SK-N-SH (cell line): ENCODE measurements around the gene ZFP90. TPM values are rescaled to one million over a fixed set of nuclear protein-coding genes. Genes with fewer than 3 reads are reported as not detected.

Experiments
- CTCF ChIA-PET: fragments of 300-600, 350-600 bp; formaldehyde crosslinking; extraction: SDS; loops from one replicate; lab custom pipeline; 2021; lab: Yijun Ruan, JAX
- POLR2A ChIA-PET: fragments of 350-600 bp; sonication (Branson Sonifier 250); formaldehyde crosslinking; extraction: SDS; loops from one replicate; lab custom pipeline; 2020; ENCODE audit warnings: antibody characterized with exemption, inconsistent platforms; lab: Yijun Ruan, JAX
- DNase-seq: peaks from one replicate; pipeline ENCODE4 v3.0.0; 2012
- H2AFZ ChIP-seq: fragments of 200-600 bp; sonication (generic); 2 replicates; pipeline ENCODE4 v1.8.1; 2016; ENCODE audit warnings: antibody characterized with exemption, mild to moderate bottlenecking, low read depth
- H3F3A ChIP-seq: fragments of 200-600 bp; sonication (generic); replicated peaks from 2 replicates; pipeline ENCODE3; 2016; ENCODE audit warnings: antibody characterized with exemption, mild to moderate bottlenecking; ENCODE audit not compliant: insufficient read depth
- H3K27ac ChIP-seq, 2 experiments: fragments of 200-500 bp in 1 of 2; fragments of 200-600 bp in 1 of 2; sonication (Bioruptor generic) in 1 of 2; sonication (generic), shearing (Covaris generic) in 1 of 2; 2 replicates each; pipeline versions ENCODE4 v1.5.1 to v1.6.1; 2014 to 2016; ENCODE audit warnings: low read depth in 2 of 2, inconsistent platforms in 1 of 2, low read length in 1 of 2, mild to moderate bottlenecking in 1 of 2, mixed read lengths in 1 of 2
- H3K27me3 ChIP-seq: fragments of 200-600 bp; sonication (generic), shearing (Covaris generic); 2 replicates; pipeline ENCODE4 v1.6.1; 2016; ENCODE audit warnings: mixed run types; ENCODE audit not compliant: insufficient read depth
- H3K36me3 ChIP-seq, 2 experiments: fragments of 200-500 bp in 1 of 2; fragments of 200-600 bp in 1 of 2; sonication (Bioruptor generic) in 1 of 2; sonication (generic) in 1 of 2; replicated peaks in 1 of 2; 2 replicates each; pipeline versions ENCODE3 to v1.5.1; 2014 to 2016; ENCODE audit warnings: low read length in 1 of 2, mild to moderate bottlenecking in 1 of 2; ENCODE audit not compliant: insufficient read depth in 2 of 2, control insufficient read depth in 1 of 2
- H3K4me1 ChIP-seq, 2 experiments: fragments of 200-500 bp in 1 of 2; fragments of 200-600 bp in 1 of 2; sonication (Bioruptor generic) in 1 of 2; sonication (generic), shearing (Covaris generic) in 1 of 2; 2 replicates each; pipeline versions ENCODE4 v1.5.1 to v1.6.1; 2014 to 2016; ENCODE audit warnings: low read depth in 1 of 2, low read length in 1 of 2, mixed run types in 1 of 2; ENCODE audit not compliant: insufficient read depth in 2 of 2, control insufficient read depth in 1 of 2
- H3K4me2 ChIP-seq: fragments of 200-600 bp; sonication (generic), shearing (Covaris generic); 2 replicates; pipeline ENCODE4 v1.6.1; 2017; ENCODE audit warnings: mixed run types
- H3K4me3 ChIP-seq, 2 experiments: fragments of 200-500 bp in 1 of 2; fragments of 200-600 bp in 1 of 2; sonication (Bioruptor generic) in 1 of 2; sonication (generic), shearing (Covaris generic) in 1 of 2; 2 replicates each; pipeline versions ENCODE4 v1.5.1 to v1.8.1; 2014 to 2016; ENCODE audit warnings: low read depth in 2 of 2, inconsistent platforms in 1 of 2, low read length in 1 of 2, mild to moderate bottlenecking in 1 of 2, mixed read lengths in 1 of 2, moderate library complexity in 1 of 2
- H3K79me2 ChIP-seq: fragments of 200-600 bp; sonication (generic); 2 replicates; pipeline ENCODE4 v1.8.1; 2017; ENCODE audit warnings: mild to moderate bottlenecking; ENCODE audit not compliant: insufficient read depth
- H3K9ac ChIP-seq: fragments of 200-600 bp; sonication (generic); 2 replicates; pipeline ENCODE4 v1.6.1; 2017; ENCODE audit warnings: mixed run types
- H3K9me2 ChIP-seq: fragments of 200-600 bp; sonication (generic); 2 replicates; pipeline ENCODE4 v1.6.1; 2017; ENCODE audit warnings: mixed run types
- H3K9me3 ChIP-seq: fragments of 200-600 bp; sonication (generic); 2 replicates; pipeline ENCODE4 v1.6.1; 2017; ENCODE audit warnings: mixed run types, mild to moderate bottlenecking, moderate library complexity
- H4K20me1 ChIP-seq: fragments of 200-600 bp; sonication (generic); 2 replicates; pipeline ENCODE4 v1.6.1; 2017; ENCODE audit warnings: mild to moderate bottlenecking, mixed run types; ENCODE audit not compliant: insufficient read depth
- CHD2 ChIP-seq: fragments of 150-350 bp; IDR thresholded peaks from 2 replicates; pipeline ENCODE4 v1.6.1; 2018; ENCODE audit warnings: low read length; ENCODE audit not compliant: partially characterized antibody
- EZH2phosphoT487 ChIP-seq: fragments of 200-600 bp; sonication (generic); IDR thresholded peaks from 2 replicates; pipeline ENCODE4 v1.6.1; 2017; ENCODE audit warnings: low read depth, mixed run types, mild to moderate bottlenecking, antibody characterized with exemption, moderate library complexity, borderline replicate concordance
- FOSL2 ChIP-seq: IDR thresholded peaks from 2 replicates; pipeline ENCODE4 v1.4.0; 2012; ENCODE audit warnings: low read depth, mild to moderate bottlenecking, moderate library complexity, borderline replicate concordance
- FOXJ3 ChIP-seq: sonication (generic); formaldehyde crosslinking; IDR thresholded peaks from 2 replicates; pipeline ENCODE4 v1.5.1; 2020; ENCODE audit warnings: mild to moderate bottlenecking, missing genetic modification reagents
- GABPA ChIP-seq: IDR thresholded peaks from 2 replicates; pipeline ENCODE4 v1.4.0; 2012; ENCODE audit warnings: low read depth, mild to moderate bottlenecking
- GATA2 ChIP-seq: sonication (generic); formaldehyde crosslinking; IDR thresholded peaks from 2 replicates; pipeline ENCODE4 v1.5.0; 2020; ENCODE audit warnings: mild to moderate bottlenecking, missing genetic modification reagents
- JUND ChIP-seq: IDR thresholded peaks from 2 replicates; pipeline ENCODE4 v1.4.0; 2012
- MXI1 ChIP-seq: IDR thresholded peaks from 2 replicates; pipeline ENCODE4 v1.6.1; 2012; ENCODE audit warnings: mild to moderate bottlenecking, low read depth, low read length, improper control_type of control experiment
- POLR2AphosphoS5 ChIP-seq: IDR thresholded peaks from 2 replicates; pipeline ENCODE4 v1.6.1; 2012; ENCODE audit warnings: low read depth, low read length
- RAD21 ChIP-seq: IDR thresholded peaks from 2 replicates; pipeline ENCODE4 v1.6.1; 2012; ENCODE audit warnings: mild to moderate bottlenecking, low read length
- SIN3A ChIP-seq: IDR thresholded peaks from 2 replicates; pipeline ENCODE4 v1.6.1; 2012; ENCODE audit warnings: low read depth, mild to moderate bottlenecking, low read length, moderate library complexity, borderline replicate concordance
- TCF12 ChIP-seq: IDR thresholded peaks from 2 replicates; pipeline ENCODE4 v1.4.0; 2012
- YY1 ChIP-seq: IDR thresholded peaks from 2 replicates; pipeline ENCODE4 v1.4.0; 2012; ENCODE audit warnings: low read depth, mild to moderate bottlenecking
- WGBS: methylation state at CpG from one replicate; pipeline ENCODE4 v1.1.6; 2017; ENCODE audit warnings: low lambda C conversion rate; 5-methylcytosine and 5-hydroxymethylcytosine counted together
- polyA plus RNA-seq, 3 experiments: library from polyadenylated mRNA; depleted of rRNA; stranded (reverse); fragments of >200 nt; gene quantifications; 2 replicates each; pipeline ENCODE4 v1.2.3, GENCODE V29; 2012
- TF ChIP-seq, protein P1 (sequence below): fragments of 200-600 bp; sonication (generic); IDR thresholded peaks from 2 replicates; pipeline ENCODE4 v1.6.1; 2017; ENCODE audit warnings: antibody characterized with exemption, mild to moderate bottlenecking, moderate library complexity
- TF ChIP-seq, protein P2 (sequence below): IDR thresholded peaks from 2 replicates; pipeline ENCODE4 v1.6.1; 2012; ENCODE audit warnings: mild to moderate bottlenecking, low read depth, low read length, moderate library complexity
- TF ChIP-seq, protein P3 (sequence below): IDR thresholded peaks from 2 replicates; pipeline ENCODE4 v1.4.0; 2012; ENCODE audit warnings: low read depth, borderline replicate concordance
- TF ChIP-seq, protein P4 (sequence below): IDR thresholded peaks from 2 replicates; pipeline ENCODE4 v1.4.0; 2012; ENCODE audit warnings: low read depth, borderline replicate concordance

ZFP90 gene
- polyA plus RNA-seq, 1 of the 3 experiments (the other 2 are of a cell fraction), result 9.9 TPM

DNA sequence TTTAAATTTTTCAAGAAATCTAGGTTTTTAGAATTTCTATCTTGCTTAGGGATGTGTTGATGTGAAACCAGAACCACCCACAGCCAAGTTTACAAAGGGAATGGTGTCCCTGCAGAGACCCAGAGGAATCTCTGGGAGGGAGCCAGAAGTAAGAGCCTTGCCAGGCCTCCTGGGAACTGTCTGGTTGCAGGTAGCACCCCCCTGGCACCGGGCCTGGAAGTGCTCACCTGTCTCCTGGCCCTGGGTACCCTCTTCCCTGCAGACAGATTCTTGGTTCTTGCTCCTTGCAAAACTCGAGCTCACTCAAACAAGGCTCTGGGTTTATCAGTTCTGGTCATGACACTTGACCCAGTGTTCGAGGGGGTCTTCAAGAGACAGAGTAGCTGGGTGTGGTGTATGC lies 24.6 kb upstream of the ZFP90 start:
- Histone ChIP-seq H3F3A (no peaks in the 10 kb centered on the region), H3K36me3 (no peaks in the 10 kb centered on the region), H3K4me1 (peaks cover 0 to 2% of the 10 kb centered on the region in 2 experiments; a peak in 1 of 4 replicates), H4K20me1 (no peaks in the 10 kb centered on the region), H2AFZ (no peak overlapping the region), H3K4me3 (no peak overlapping the region), H3K9me3 (no peaks in the 10 kb centered on the region), H3K4me2 (no peak overlapping the region), H3K27me3 (no peaks in the 10 kb centered on the region), H3K27ac (no peak overlapping the region), H3K9me2 (no peaks in the 10 kb centered on the region), H3K79me2 (no peaks in the 10 kb centered on the region), H3K9ac (no peak overlapping the region)
- DNase-seq, result no peak
- ChIA-PET POLR2A (no interaction called here), CTCF (interaction anchor here (1.0 to 1.3 kb wide), 2 partner anchors 24 to 149 kb away, joined by 3 read pairs; no protein-coding TSS in a partner anchor)
- TF ChIP-seq GABPA (no peak), FOSL2 (no peak), CHD2 (no peak), JUND (no peak), EZH2phosphoT487 (no peak), POLR2AphosphoS5 (no peak)
- TF ChIP-seq, protein P1, sequence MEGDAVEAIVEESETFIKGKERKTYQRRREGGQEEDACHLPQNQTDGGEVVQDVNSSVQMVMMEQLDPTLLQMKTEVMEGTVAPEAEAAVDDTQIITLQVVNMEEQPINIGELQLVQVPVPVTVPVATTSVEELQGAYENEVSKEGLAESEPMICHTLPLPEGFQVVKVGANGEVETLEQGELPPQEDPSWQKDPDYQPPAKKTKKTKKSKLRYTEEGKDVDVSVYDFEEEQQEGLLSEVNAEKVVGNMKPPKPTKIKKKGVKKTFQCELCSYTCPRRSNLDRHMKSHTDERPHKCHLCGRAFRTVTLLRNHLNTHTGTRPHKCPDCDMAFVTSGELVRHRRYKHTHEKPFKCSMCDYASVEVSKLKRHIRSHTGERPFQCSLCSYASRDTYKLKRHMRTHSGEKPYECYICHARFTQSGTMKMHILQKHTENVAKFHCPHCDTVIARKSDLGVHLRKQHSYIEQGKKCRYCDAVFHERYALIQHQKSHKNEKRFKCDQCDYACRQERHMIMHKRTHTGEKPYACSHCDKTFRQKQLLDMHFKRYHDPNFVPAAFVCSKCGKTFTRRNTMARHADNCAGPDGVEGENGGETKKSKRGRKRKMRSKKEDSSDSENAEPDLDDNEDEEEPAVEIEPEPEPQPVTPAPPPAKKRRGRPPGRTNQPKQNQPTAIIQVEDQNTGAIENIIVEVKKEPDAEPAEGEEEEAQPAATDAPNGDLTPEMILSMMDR, result no peak
- WGBS, result 12% methylated on average over 3 of the region's 3 CpGs

DNA sequence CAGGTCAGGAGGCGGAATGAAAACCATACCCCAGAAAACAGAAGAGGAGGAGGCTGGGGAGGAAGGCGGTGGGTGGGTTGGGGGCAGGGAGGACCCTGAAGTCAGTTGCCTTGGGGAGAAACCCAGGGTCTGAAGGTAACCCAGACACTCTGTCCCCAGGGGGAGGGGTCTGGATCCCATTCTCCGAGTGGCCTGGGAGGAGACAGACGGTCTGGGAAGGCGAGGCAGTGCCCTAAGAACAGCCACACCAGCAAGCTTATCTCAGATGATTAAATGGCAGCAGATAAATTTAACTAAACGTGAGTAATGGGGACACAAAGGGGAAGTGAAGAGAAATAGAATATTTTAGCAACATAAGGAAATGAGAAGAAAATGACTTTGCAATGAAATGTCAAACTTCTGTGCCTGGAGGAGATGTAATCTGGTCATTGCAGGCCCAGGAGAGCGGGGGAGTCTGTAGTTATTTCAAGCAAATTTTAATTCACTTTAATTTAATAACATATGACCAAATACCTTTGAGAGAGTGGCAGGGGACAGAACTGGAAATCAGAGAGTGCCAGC lies 21.4 kb upstream of the ZFP90 start:
- ChIA-PET POLR2A (no interaction called here), CTCF (interaction anchor here (0.9 to 3.7 kb wide), 4 partner anchors 10 to 121 kb away, joined by 3 to 25 read pairs (median 4); no protein-coding TSS in a partner anchor)
- H3K9ac ChIP-seq, result no peak overlapping the region
- no peaks in the 10 kb centered on the region for H3K9me3 ChIP-seq
- no peak overlapping the region for H3K4me2 ChIP-seq
- H2AFZ ChIP-seq, result no peak overlapping the region
- WGBS, result 49% methylated on average over 7 of the region's 7 CpGs
- no peaks in the 10 kb centered on the region for H3K9me2 ChIP-seq
- peaks cover 0 to 4% of the 10 kb centered on the region in 2 experiments; a peak in 1 of 4 replicates for H3K4me1 ChIP-seq
- DNase-seq, result no peak
- H3K4me3 ChIP-seq, result no peak overlapping the region
- H3K27ac ChIP-seq, result no peak overlapping the region
- H4K20me1 ChIP-seq, result no peaks in the 10 kb centered on the region
- H3F3A ChIP-seq, result no peaks in the 10 kb centered on the region
- no peaks in the 10 kb centered on the region for H3K36me3 ChIP-seq
- no peaks in the 10 kb centered on the region for H3K27me3 ChIP-seq
- no peaks in the 10 kb centered on the region for H3K79me2 ChIP-seq
- TF ChIP-seq, protein P2, sequence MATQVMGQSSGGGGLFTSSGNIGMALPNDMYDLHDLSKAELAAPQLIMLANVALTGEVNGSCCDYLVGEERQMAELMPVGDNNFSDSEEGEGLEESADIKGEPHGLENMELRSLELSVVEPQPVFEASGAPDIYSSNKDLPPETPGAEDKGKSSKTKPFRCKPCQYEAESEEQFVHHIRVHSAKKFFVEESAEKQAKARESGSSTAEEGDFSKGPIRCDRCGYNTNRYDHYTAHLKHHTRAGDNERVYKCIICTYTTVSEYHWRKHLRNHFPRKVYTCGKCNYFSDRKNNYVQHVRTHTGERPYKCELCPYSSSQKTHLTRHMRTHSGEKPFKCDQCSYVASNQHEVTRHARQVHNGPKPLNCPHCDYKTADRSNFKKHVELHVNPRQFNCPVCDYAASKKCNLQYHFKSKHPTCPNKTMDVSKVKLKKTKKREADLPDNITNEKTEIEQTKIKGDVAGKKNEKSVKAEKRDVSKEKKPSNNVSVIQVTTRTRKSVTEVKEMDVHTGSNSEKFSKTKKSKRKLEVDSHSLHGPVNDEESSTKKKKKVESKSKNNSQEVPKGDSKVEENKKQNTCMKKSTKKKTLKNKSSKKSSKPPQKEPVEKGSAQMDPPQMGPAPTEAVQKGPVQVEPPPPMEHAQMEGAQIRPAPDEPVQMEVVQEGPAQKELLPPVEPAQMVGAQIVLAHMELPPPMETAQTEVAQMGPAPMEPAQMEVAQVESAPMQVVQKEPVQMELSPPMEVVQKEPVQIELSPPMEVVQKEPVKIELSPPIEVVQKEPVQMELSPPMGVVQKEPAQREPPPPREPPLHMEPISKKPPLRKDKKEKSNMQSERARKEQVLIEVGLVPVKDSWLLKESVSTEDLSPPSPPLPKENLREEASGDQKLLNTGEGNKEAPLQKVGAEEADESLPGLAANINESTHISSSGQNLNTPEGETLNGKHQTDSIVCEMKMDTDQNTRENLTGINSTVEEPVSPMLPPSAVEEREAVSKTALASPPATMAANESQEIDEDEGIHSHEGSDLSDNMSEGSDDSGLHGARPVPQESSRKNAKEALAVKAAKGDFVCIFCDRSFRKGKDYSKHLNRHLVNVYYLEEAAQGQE, result no peak
- no peak for TF ChIP-seq TCF12
- TF ChIP-seq GATA2, result no peak
- TF ChIP-seq, protein P3, sequence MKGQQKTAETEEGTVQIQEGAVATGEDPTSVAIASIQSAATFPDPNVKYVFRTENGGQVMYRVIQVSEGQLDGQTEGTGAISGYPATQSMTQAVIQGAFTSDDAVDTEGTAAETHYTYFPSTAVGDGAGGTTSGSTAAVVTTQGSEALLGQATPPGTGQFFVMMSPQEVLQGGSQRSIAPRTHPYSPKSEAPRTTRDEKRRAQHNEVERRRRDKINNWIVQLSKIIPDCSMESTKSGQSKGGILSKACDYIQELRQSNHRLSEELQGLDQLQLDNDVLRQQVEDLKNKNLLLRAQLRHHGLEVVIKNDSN, result no peak
- TF ChIP-seq, protein P4, sequence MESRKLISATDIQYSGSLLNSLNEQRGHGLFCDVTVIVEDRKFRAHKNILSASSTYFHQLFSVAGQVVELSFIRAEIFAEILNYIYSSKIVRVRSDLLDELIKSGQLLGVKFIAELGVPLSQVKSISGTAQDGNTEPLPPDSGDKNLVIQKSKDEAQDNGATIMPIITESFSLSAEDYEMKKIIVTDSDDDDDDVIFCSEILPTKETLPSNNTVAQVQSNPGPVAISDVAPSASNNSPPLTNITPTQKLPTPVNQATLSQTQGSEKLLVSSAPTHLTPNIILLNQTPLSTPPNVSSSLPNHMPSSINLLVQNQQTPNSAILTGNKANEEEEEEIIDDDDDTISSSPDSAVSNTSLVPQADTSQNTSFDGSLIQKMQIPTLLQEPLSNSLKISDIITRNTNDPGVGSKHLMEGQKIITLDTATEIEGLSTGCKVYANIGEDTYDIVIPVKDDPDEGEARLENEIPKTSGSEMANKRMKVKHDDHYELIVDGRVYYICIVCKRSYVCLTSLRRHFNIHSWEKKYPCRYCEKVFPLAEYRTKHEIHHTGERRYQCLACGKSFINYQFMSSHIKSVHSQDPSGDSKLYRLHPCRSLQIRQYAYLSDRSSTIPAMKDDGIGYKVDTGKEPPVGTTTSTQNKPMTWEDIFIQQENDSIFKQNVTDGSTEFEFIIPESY, result no peak
- no peak for TF ChIP-seq CHD2
- no peak for TF ChIP-seq FOXJ3
- TF ChIP-seq YY1, result no peak
- TF ChIP-seq MXI1, result no peak
- TF ChIP-seq RAD21, result no peak
- TF ChIP-seq SIN3A, result no peak
- TF ChIP-seq, protein P1, result no peak
